Smooth muscle cell (in vitro differentiated cells): Measurements from ENCODE around the gene CARF. TPM values are rescaled to one million over a fixed set of nuclear protein-coding genes. Genes with fewer than 3 reads are reported as not detected.

Experiments
- DNase-seq: peaks from one replicate; lab custom pipeline; 2025; ENCODE audit not compliant: unreplicated experiment; lab: John Stamatoyannopoulos, UW
- H2AFZ ChIP-seq: fragments of 200-600 bp; sonication (generic); 2 replicates; pipeline ENCODE4 v1.6.0; 2016; ENCODE audit warnings: antibody characterized with exemption, low read depth, mild to moderate bottlenecking
- H3F3A ChIP-seq: fragments of 200-600 bp; sonication (generic); 2 replicates; pipeline ENCODE4 v1.6.0; 2017; ENCODE audit warnings: antibody characterized with exemption, low read depth
- H3K27ac ChIP-seq: fragments of 200-600 bp; sonication (generic); 2 replicates; pipeline ENCODE4 v1.5.1; 2016; ENCODE audit warnings: low read depth, mild to moderate bottlenecking
- H3K27me3 ChIP-seq: fragments of 200-600 bp; sonication (generic); 2 replicates; pipeline ENCODE4 v1.6.1; 2016; ENCODE audit warnings: low read depth, mild to moderate bottlenecking
- H3K36me3 ChIP-seq: fragments of 200-600 bp; sonication (generic); 2 replicates; pipeline ENCODE4 v1.5.1; 2016; ENCODE audit warnings: low read depth
- H3K4me1 ChIP-seq: fragments of 200-600 bp; sonication (generic); 2 replicates; pipeline ENCODE4 v1.5.1; 2016; ENCODE audit warnings: low read depth
- H3K4me2 ChIP-seq: fragments of 200-600 bp; sonication (generic); 2 replicates; pipeline ENCODE4 v1.6.0; 2016; ENCODE audit warnings: mild to moderate bottlenecking
- H3K4me3 ChIP-seq: fragments of 200-600 bp; sonication (generic); 2 replicates; pipeline ENCODE4 v1.5.1; 2016; ENCODE audit warnings: mild to moderate bottlenecking
- H3K79me2 ChIP-seq: fragments of 200-600 bp; sonication (generic); 2 replicates; pipeline ENCODE4 v1.6.0; 2016; ENCODE audit warnings: low read depth, mild to moderate bottlenecking
- H3K9ac ChIP-seq: fragments of 200-600 bp; sonication (generic); 2 replicates; pipeline ENCODE4 v1.6.0; 2016; ENCODE audit warnings: low read depth
- H3K9me3 ChIP-seq: fragments of 200-600 bp; sonication (generic); replicated peaks from 2 replicates; pipeline ENCODE4 v1.5.1; 2016; ENCODE audit warnings: low read depth
- H4K20me1 ChIP-seq: fragments of 200-600 bp; sonication (generic); 2 replicates; pipeline ENCODE4 v1.6.0; 2016; ENCODE audit warnings: low read depth
- WGBS: methylation state at CpG from one replicate; pipeline ENCODE4 v1.1.7; 2016; ENCODE audit warnings: low lambda C conversion rate; 5-methylcytosine and 5-hydroxymethylcytosine counted together
- polyA plus RNA-seq: library from polyadenylated mRNA; unstranded; fragments of >200 nt; fragmentation: Nextera tagmentation; extraction: Ambion mirVana; gene quantifications from 2 replicates; pipeline ENCODE4 v1.2.1, GENCODE V29; 2016
- total RNA-seq: library from RNA; depleted of rRNA; stranded (reverse); fragments of >200 nt; gene quantifications from 2 replicates; pipeline ENCODE4 v1.2.3, GENCODE V29; 2014
- TF ChIP-seq, protein P1 (sequence below): fragments of 200-600 bp; sonication (generic); IDR thresholded peaks from 2 replicates; pipeline ENCODE4 v1.5.1; 2017; ENCODE audit warnings: borderline replicate concordance, mild to moderate bottlenecking, antibody characterized with exemption; ENCODE audit not compliant: insufficient read depth, poor library complexity, severe bottlenecking

CARF gene
- total and polyA plus RNA-seq, 2 experiments from 2014 or later = 1.6 to 8.0 TPM

DNA sequence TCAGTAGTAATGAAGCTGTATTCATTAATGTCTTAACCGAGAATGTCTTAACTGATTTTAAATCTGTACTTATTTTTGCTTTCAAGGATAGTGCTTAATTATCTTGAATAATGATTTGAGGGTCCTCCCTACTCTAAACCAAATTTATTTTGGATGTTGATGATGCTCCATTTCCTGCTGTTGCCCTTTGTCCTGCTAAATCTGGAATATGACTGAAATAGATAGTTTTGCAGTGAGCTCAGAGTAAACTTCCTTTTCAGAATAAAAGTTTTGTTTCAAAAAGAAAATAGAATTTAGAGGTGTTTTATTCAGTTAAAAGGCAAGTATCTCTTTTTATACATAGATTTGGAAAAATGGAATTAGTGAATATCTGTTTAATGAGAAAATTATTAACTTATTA is 110.7 kb downstream of the CARF start:
- Histone ChIP-seq H3K27me3 (no peaks in the 10 kb centered on the region), H3F3A (no peaks in the 10 kb centered on the region), H3K79me2 (peaks cover 92% of the 10 kb centered on the region), H3K4me3 (no peak overlapping the region), H3K4me2 (peak overlapping the region; percentile 65), H3K9ac (no peak overlapping the region), H2AFZ (no peak overlapping the region), H3K4me1 (peaks cover 16% of the 10 kb centered on the region), H3K36me3 (no peaks in the 10 kb centered on the region), H3K27ac (peak overlapping the region; percentile 0), H4K20me1 (peaks cover 100% of the 10 kb centered on the region), H3K9me3 (no peaks in the 10 kb centered on the region)
- WGBS = 84% methylated on average over 1 of the region's 1 CpG
- DNase-seq = no peak
- TF ChIP-seq, protein P1, sequence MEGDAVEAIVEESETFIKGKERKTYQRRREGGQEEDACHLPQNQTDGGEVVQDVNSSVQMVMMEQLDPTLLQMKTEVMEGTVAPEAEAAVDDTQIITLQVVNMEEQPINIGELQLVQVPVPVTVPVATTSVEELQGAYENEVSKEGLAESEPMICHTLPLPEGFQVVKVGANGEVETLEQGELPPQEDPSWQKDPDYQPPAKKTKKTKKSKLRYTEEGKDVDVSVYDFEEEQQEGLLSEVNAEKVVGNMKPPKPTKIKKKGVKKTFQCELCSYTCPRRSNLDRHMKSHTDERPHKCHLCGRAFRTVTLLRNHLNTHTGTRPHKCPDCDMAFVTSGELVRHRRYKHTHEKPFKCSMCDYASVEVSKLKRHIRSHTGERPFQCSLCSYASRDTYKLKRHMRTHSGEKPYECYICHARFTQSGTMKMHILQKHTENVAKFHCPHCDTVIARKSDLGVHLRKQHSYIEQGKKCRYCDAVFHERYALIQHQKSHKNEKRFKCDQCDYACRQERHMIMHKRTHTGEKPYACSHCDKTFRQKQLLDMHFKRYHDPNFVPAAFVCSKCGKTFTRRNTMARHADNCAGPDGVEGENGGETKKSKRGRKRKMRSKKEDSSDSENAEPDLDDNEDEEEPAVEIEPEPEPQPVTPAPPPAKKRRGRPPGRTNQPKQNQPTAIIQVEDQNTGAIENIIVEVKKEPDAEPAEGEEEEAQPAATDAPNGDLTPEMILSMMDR = no peak

DNA sequence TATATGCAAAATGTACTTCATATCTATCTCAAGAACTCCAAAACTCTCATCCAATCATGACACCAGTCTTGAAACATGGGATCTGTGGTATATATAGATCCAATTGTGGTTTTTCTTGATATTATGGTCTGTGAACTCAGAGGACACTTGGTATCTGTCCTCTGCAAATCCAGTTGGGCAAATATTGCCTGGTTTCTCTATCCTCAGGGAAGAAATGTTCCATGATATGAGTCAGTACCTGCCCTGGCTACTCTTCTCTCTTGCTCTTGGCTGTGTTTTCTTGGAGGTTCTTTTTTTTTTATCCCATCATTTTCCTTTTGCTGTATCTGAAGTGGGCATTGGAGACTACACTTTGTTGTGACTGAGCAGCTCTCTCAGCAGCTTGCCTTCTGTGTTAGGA is 113.5 kb downstream of the CARF start:
- no peaks in the 10 kb centered on the region for H3K36me3 ChIP-seq
- no peak overlapping the region for H3K9ac ChIP-seq
- H2AFZ ChIP-seq = no peak overlapping the region
- H3K4me3 ChIP-seq = no peak overlapping the region
- H3K9me3 ChIP-seq = no peaks in the 10 kb centered on the region
- H4K20me1 ChIP-seq = peaks cover 93% of the 10 kb centered on the region
- peaks cover 3% of the 10 kb centered on the region for H3K4me1 ChIP-seq
- H3K79me2 ChIP-seq = peaks cover 90% of the 10 kb centered on the region
- no peaks in the 10 kb centered on the region for H3K27me3 ChIP-seq
- H3F3A ChIP-seq = no peaks in the 10 kb centered on the region
- peak overlapping the region; percentile 32 for H3K27ac ChIP-seq
- no peak overlapping the region for H3K4me2 ChIP-seq
- no peak for DNase-seq
- TF ChIP-seq, protein P1 = no peak

DNA sequence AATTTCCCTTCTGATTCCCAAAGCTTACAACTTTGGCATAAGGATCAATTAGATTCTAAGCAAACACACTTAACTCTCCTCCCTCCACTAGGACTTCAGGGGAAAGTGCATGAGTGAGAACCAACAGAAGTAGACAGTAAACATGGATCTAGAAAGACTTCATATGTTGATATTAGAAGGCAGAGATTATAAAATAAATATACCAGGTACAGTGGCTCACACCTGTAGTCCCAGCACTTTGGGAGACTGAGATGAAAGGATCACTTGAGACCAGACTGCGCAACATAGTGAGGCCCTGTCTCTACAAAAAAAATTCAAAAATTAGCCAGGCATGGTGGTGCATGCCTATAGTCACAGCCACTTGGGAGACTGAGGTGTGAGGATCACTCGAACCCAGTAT is 118.5 kb downstream of the CARF start:
- Histone ChIP-seq H3K4me1 (no peaks in the 10 kb centered on the region), H3K36me3 (no peaks in the 10 kb centered on the region), H3K79me2 (peaks cover 76% of the 10 kb centered on the region), H4K20me1 (peaks cover 85% of the 10 kb centered on the region), H3K27ac (no peak overlapping the region), H3K4me2 (no peak overlapping the region), H3K4me3 (no peak overlapping the region), H2AFZ (no peak overlapping the region), H3K27me3 (no peaks in the 10 kb centered on the region), H3K9me3 (no peaks in the 10 kb centered on the region), H3F3A (peaks cover 7% of the 10 kb centered on the region), H3K9ac (no peak overlapping the region)
- no peak for DNase-seq
- WGBS = 98% methylated on average over 2 of the region's 2 CpGs
- TF ChIP-seq, protein P1 = no peak

DNA sequence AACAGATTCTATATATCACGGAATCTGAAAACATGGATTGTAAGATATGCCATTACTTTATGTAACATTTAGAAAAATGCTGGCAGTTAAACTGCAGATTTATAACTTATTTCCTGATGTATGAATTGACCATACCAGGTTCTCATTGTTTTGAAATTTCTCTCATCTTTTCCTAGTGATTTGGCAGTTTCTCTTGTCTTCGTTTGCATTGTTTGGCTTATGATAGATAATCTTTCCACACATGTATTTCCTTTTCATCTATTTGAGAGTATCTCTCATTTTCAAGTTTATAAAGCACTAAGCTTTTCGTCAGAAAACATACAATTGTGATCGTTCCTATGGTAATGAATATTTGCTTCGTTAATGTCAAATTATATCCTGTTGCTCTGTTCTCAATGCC is 118.9 kb downstream of the CARF start:
- no peak overlapping the region for H2AFZ ChIP-seq
- no peak overlapping the region for H3K4me2 ChIP-seq
- H3K9me3 ChIP-seq = no peaks in the 10 kb centered on the region
- 94% methylated on average over 5 of the region's 5 CpGs for WGBS
- no peaks in the 10 kb centered on the region for H3K4me1 ChIP-seq
- H3K27me3 ChIP-seq = no peaks in the 10 kb centered on the region
- H3K27ac ChIP-seq = no peak overlapping the region
- H3K79me2 ChIP-seq = peaks cover 76% of the 10 kb centered on the region
- peaks cover 7% of the 10 kb centered on the region for H3F3A ChIP-seq
- no peak for DNase-seq
- H3K36me3 ChIP-seq = no peaks in the 10 kb centered on the region
- peaks cover 85% of the 10 kb centered on the region for H4K20me1 ChIP-seq
- H3K9ac ChIP-seq = no peak overlapping the region
- no peak overlapping the region for H3K4me3 ChIP-seq
- TF ChIP-seq, protein P1 = no peak
